GM13977 (cell line): ENCODE measurements around the gene PROM2.

ENCODE experiments used
- DNase-seq: peaks from one replicate; pipeline ENCODE4 v3.0.0; 2012; ENCODE audit warnings: low spot score
- in situ Hi-C: fragments of 300-500 bp; cut with MboI; formaldehyde crosslinking; loops from one replicate; pipeline ENCODE4 v1.12.0; 2022; ENCODE audit warnings: low sequenced_read_pairs, low pct_unique_long_range_greater_than_20kb, mixed read lengths, inconsistent platforms; ENCODE audit not compliant: unreplicated experiment
- TF ChIP-seq, protein P1 (sequence below): IDR thresholded peaks from 2 replicates; pipeline ENCODE4 v1.5.1; 2012; ENCODE audit warnings: mild to moderate bottlenecking, control low read depth; ENCODE audit not compliant: insufficient read depth; ENCODE audit errors: extremely low read depth, missing control alignments

PROM2 gene

DNA sequence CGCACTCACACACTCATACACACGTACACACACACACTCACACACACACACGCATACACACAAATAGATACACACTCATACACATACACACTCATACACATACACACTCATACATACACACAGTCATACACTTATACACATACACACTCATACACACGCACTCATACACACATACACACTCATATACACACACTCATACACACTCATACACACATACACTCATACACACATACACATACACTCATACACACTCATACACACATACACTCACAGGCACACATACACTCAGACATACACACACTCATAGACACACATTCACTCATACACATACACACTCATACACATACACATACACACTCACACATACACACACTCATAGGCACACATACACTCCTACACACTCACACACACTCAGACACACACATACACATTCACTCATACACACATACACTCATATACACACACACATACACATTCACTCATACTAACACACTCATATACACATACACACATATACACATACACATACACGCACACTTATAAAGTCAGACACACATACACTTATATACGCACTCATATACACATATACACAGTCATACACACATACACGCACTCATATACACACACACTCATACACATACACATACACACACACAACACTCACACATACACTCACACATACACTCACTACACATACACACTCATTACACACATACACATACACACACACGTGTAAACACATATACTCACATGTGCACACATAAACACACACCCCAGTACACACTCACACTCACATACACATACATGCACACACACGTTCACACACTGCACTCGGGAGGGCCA lies 51.6 kb downstream of the PROM2 start:
- TF ChIP-seq, protein P1, sequence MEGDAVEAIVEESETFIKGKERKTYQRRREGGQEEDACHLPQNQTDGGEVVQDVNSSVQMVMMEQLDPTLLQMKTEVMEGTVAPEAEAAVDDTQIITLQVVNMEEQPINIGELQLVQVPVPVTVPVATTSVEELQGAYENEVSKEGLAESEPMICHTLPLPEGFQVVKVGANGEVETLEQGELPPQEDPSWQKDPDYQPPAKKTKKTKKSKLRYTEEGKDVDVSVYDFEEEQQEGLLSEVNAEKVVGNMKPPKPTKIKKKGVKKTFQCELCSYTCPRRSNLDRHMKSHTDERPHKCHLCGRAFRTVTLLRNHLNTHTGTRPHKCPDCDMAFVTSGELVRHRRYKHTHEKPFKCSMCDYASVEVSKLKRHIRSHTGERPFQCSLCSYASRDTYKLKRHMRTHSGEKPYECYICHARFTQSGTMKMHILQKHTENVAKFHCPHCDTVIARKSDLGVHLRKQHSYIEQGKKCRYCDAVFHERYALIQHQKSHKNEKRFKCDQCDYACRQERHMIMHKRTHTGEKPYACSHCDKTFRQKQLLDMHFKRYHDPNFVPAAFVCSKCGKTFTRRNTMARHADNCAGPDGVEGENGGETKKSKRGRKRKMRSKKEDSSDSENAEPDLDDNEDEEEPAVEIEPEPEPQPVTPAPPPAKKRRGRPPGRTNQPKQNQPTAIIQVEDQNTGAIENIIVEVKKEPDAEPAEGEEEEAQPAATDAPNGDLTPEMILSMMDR, result no peak
- DNase-seq, result no peak
- in situ Hi-C loops, result no loop called here

DNA sequence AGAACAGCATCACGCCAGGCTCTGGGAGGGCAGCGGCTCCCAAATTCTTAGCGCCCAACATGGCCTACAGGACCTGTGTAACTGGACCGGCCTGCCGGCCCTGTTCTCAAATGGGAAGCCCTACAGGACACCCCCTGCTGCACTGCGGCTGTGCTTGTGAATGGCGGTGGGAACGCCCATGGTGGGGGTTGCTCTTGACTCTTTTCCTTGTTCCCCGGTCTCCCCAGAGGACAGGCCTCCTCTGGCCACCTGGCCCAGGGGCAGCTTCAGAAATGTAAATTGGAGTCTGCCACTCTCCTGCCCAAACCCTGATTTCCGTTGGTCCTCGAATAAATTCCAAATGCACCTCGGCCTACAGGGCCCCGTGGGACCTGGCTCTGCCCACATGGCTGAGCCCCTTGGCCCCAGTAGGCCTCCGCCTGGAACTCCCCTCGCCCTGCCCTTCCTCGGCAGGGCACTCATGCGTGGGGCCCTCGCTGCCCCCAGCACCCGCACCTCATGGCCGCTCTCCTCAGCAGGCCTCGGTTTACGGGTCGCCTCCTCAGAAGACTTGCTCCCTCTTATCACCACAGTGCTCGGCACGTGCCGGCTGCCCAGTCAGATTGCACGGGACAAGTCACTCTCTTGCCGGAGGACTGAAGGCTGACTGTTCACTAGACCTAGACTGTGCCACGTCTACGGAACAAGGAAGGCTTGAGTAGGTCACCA lies 52.3 kb downstream of the PROM2 start:
- in situ Hi-C loops, result no loop called here
- no peak for DNase-seq
- TF ChIP-seq, protein P1, result no peak

DNA sequence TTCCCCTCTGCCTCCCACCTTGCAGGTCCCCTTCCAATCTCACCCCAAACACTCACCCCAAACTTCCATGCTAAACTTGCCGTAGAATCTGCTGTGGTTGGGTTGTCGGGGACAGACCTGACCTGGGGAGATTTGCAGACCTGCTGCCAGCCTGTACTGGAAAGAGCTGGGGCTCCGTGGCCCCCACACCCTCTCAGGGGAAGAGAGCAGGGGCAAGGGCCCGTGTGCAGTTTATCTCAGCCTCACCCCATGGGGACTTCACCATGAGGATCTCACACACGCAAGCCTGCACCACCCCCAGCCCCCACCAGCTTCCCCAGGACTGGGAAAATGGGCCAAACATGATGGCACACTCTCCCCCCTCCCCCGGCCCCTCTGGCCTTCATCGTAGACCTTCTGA lies 53.6 kb downstream of the PROM2 start:
- TF ChIP-seq, protein P1, result no peak
- DNase-seq, result no peak
- in situ Hi-C loops, result no loop called here

DNA sequence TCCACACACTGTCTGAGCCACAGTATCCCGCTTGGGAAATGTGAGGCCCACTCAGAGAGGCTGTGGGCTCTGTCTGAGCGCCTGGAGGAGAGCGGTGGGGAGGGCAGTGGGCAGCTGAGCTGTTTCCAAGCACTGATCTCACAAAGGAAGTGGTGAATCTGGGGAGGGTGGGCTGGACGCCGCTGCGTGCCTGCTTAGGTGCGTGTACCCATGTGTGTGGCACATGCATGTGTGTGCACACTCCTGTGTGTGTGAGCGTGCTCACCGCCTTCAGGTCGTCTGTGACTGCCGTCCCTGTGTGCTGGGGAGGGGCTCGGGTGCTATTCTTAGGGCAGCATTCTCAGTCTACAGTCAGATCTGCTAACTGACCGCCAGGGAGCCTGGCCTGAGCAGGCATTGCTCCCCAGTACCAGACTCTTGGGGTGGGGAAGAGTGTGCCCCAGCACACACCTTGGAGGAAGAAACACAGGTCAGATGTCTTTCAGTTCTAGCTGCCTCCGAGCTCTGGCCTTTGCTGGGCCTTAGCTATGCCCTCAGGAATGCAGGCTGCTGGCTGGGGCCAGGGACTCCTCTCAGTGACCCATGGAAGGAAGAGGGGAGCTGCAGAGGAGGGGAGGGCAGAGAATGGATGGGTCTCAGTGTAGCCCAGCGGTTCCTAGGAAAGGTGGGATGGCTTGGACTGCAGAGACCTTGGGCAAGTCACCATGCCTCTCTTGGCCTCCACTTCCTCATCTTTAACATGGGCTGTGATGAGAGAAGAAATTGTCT lies 54.3 kb downstream of the PROM2 start:
- in situ Hi-C loops, result no loop called here

DNA sequence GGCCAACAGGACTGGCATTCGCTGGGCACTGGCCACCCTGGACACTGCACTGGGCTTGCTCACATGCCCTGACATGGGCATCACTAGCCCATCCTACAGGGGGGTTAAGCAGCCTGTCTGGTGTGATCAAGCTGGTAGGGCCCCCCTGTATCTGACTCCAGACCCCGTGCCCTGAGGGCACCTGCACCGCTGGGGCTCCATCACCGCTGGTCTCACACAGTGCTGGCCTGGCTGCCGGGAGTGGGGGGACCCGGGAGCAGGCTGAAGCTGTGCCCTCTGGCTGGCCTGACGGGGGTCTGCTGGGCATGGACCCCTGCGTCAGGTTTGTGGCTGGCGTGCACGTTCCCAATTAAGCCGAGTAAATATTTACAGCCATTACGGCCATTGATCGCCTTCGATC lies 55.2 kb downstream of the PROM2 start:
- TF ChIP-seq, protein P1, result no peak
- in situ Hi-C loops, result no loop called here

More for the DNA sequence above, 54.3 kb downstream of the PROM2 start:
- no peak for DNase-seq
- TF ChIP-seq, protein P1, result no peak

More for the DNA sequence above, 55.2 kb downstream of the PROM2 start:
- no peak for DNase-seq
